GM12891 (cell line): ENCODE results near the gene TUT4.

Experiments used
- PAX5 ChIP-seq: IDR thresholded peaks from 2 replicates; pipeline ENCODE4 v1.6.1; 2011; ENCODE audit warnings: low read length, moderate library complexity, mild to moderate bottlenecking; ENCODE audit not compliant: insufficient read depth, severe bottlenecking
- POLR2A ChIP-seq: IDR thresholded peaks from 2 replicates; pipeline ENCODE4 v1.6.1; 2011; ENCODE audit warnings: low read depth, low read length, control low read depth
- POLR2AphosphoS5 ChIP-seq: IDR thresholded peaks from 2 replicates; pipeline ENCODE4 v1.6.1; 2011; ENCODE audit warnings: low read depth, low read length, control low read depth
- POU2F2 ChIP-seq: IDR thresholded peaks from 2 replicates; pipeline ENCODE4 v1.6.1; 2011; ENCODE audit warnings: low read depth, mild to moderate bottlenecking, control low read depth, low read length, moderate library complexity
- SPI1 ChIP-seq: IDR thresholded peaks from 2 replicates; pipeline ENCODE4 v1.6.1; 2011; ENCODE audit warnings: low read depth, low read length, control low read depth
- TAF1 ChIP-seq: IDR thresholded peaks from 2 replicates; pipeline ENCODE4 v1.6.1; 2011; ENCODE audit warnings: low read depth, low read length, control low read depth

DNA sequence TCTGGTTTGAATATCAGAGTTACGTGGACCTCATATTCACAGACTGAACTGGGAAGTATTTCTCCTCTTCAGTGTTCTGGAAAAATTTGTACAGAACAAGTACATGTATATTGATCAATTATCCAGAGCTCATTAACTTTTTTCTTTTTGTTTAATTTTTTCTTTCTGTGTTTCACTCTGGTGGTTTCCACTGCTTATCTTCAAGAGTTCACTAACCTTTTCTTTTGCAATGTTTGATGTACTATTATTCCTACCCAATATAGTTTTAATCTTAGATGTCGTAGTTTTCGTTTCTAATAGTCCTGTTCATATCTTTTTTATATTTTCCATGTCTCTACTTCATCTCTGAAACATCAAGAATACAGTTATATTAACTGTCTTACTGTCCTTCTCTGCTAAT lies 46.5 kb downstream of the TUT4 start:
- TF ChIP-seq POLR2A: no peak
- TF ChIP-seq POLR2AphosphoS5: no peak
- TF ChIP-seq POU2F2: no peak
- no peak for TF ChIP-seq PAX5
- TF ChIP-seq TAF1: no peak
- no peak for TF ChIP-seq SPI1
